Karpas-422 (cell line): ENCODE results near the gene CD180. TPM values are rescaled to one million over a fixed set of nuclear protein-coding genes. Genes with fewer than 3 reads are reported as not detected.

Source experiments
- DNase-seq: peaks from one replicate; pipeline ENCODE4 v3.0.0-alpha.2; 2015
- H2AFZ ChIP-seq: fragments of 200-600 bp; sonication (generic); 2 replicates; pipeline ENCODE4 v1.6.1; 2014; ENCODE audit warnings: antibody characterized with exemption, low read length, mixed read lengths
- H3K27ac ChIP-seq: fragments of 200-600 bp; sonication (generic); 2 replicates; pipeline ENCODE4 v1.5.1; 2014; ENCODE audit warnings: mild to moderate bottlenecking, low read length, moderate library complexity
- H3K27me3 ChIP-seq: fragments of 200-600 bp; sonication (generic); 2 replicates; pipeline ENCODE4 v1.6.1; 2014; ENCODE audit warnings: low read length, mixed read lengths
- H3K36me3 ChIP-seq: fragments of 200-600 bp; sonication (generic); 2 replicates; pipeline ENCODE4 v1.6.1; 2014; ENCODE audit warnings: low read length, mixed read lengths; ENCODE audit not compliant: insufficient read depth
- H3K4me1 ChIP-seq: fragments of 200-600 bp; sonication (generic); 2 replicates; pipeline ENCODE4 v1.6.1; 2014; ENCODE audit warnings: mild to moderate bottlenecking, low read length, mixed read lengths
- H3K4me2 ChIP-seq: fragments of 200-600 bp; sonication (generic); 2 replicates; pipeline ENCODE4 v1.6.1; 2014; ENCODE audit warnings: low read length, low read depth, mild to moderate bottlenecking; ENCODE audit not compliant: poor library complexity, severe bottlenecking
- H3K4me3 ChIP-seq: fragments of 200-600 bp; sonication (generic); 2 replicates; pipeline ENCODE4 v1.5.1; 2014; ENCODE audit warnings: mild to moderate bottlenecking, antibody characterized with exemption, low read length, mixed read lengths
- H3K79me2 ChIP-seq: fragments of 200-600 bp; sonication (generic); 2 replicates; pipeline ENCODE4 v1.6.1; 2014; ENCODE audit warnings: mild to moderate bottlenecking, low read length, mixed read lengths
- H3K9ac ChIP-seq: fragments of 200-600 bp; sonication (generic); 2 replicates; pipeline ENCODE4 v1.6.0; 2014; ENCODE audit warnings: low read length
- H3K9me2 ChIP-seq: fragments of 200-600 bp; sonication (generic), shearing (Covaris generic); replicated peaks from 2 replicates; pipeline ENCODE4 v1.6.0; 2014; ENCODE audit warnings: mild to moderate bottlenecking, low read length, moderate library complexity; ENCODE audit not compliant: insufficient read depth
- H3K9me3 ChIP-seq: fragments of 300-700, 200-600 bp; sonication (generic); 2 replicates; pipeline ENCODE4 v1.6.1; 2014; ENCODE audit warnings: low read length, mixed read lengths
- H4K20me1 ChIP-seq: fragments of 200-600 bp; sonication (generic); 2 replicates; pipeline ENCODE4 v1.6.1; 2014; ENCODE audit warnings: mild to moderate bottlenecking, antibody characterized with exemption, low read length, low read depth; ENCODE audit not compliant: insufficient read depth
- total RNA-seq: library from RNA; depleted of rRNA; stranded (reverse); fragments of >200 nt; shearing (Covaris generic); gene quantifications from 2 replicates; pipeline ENCODE4 v1.2.3, GENCODE V29; 2014; ENCODE audit warnings: low replicate concordance

The CD180 gene
- total RNA-seq, 1 experiment from 2014 or later = 90.7 TPM

DNA sequence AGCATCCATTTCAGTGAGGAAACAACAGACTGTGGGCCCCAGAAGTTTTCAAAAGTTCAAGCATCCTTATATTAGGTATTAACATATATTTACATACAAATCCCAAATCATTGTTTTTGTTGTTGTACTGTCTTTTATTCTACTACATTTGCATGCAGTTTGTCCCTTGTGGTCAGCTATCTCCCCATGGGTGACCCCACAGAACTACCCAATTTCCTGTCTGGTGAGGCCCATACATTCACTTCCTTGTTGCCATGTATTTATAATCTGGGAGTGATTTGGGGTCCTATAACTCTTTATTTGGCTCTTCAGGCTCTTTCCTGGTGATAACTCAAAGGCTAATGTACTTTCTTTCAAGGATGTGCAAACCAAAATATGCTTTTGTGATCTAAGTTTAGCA, 3.3 kb upstream of the CD180 start:
- Histone ChIP-seq H3K27ac (peak overlapping the region; percentile 95), H3K4me2 (peak overlapping the region; percentile 44), H3K4me1 (peaks cover 94% of the 10 kb centered on the region), H3K79me2 (peaks cover 32% of the 10 kb centered on the region), H3K9me2 (no peaks in the 10 kb centered on the region), H4K20me1 (no peaks in the 10 kb centered on the region), H3K36me3 (no peaks in the 10 kb centered on the region), H2AFZ (no peak overlapping the region), H3K27me3 (no peaks in the 10 kb centered on the region), H3K9ac (no peak overlapping the region), H3K4me3 (no peak overlapping the region), H3K9me3 (no peaks in the 10 kb centered on the region)
- DNase-seq = peak; percentile 49

DNA sequence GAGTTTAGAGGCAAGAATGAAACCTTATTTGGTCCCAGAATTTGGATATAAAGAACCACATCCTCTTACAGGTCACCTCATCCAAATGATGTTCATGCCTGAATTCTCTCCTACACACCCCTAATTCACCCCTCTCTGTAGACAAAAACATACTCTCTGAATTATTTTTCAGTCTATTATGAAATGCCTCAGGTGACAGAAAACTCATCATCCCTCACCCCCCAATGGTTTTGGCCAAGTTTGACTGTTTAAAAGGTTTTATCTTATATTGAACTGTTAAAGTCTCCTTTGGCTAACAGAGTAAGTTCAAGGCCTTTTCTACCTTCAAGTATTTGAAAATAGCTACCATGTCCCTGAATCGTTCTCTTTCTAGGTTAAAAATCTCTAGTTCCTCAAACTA, 2.3 kb upstream of the CD180 start:
- H3K4me1 ChIP-seq = peaks cover 94% of the 10 kb centered on the region
- peak overlapping the region; percentile 95 for H3K27ac ChIP-seq
- H3K4me3 ChIP-seq = peak overlapping the region; percentile 74; the same call in 1 of the 2 replicates
- H3K36me3 ChIP-seq = peaks cover 1% of the 10 kb centered on the region
- no peak overlapping the region for H2AFZ ChIP-seq
- H3K79me2 ChIP-seq = peaks cover 41% of the 10 kb centered on the region
- H4K20me1 ChIP-seq = no peaks in the 10 kb centered on the region
- no peaks in the 10 kb centered on the region for H3K9me2 ChIP-seq
- no peak overlapping the region for H3K9ac ChIP-seq
- DNase-seq = no peak
- H3K9me3 ChIP-seq = no peaks in the 10 kb centered on the region
- peak overlapping the region; percentile 85 for H3K4me2 ChIP-seq
- no peaks in the 10 kb centered on the region for H3K27me3 ChIP-seq

DNA sequence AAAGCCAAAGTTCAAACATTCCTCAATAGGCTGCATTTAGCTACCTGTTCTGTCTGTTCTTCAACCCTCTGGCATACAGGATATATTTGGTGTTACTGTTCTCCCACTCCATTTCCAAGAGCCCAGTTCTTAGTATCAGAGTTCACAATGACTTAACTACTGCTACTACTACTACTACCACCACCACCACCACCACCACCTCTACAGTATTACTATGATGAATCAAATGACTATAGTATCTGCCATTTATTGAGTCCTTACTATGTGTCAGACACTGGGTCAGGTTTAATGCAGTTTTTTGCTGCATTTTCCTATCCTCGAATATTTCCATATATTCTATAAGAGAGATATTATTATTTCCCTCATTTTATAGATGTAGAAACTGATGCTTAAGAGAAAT, 937 bp upstream of the CD180 start:
- Histone ChIP-seq H3K9ac (peak overlapping the region; percentile 81), H3K4me1 (peaks cover 94% of the 10 kb centered on the region), H3K4me2 (peak overlapping the region; percentile 85), H3K79me2 (peaks cover 55% of the 10 kb centered on the region), H2AFZ (no peak overlapping the region), H3K36me3 (peaks cover 15% of the 10 kb centered on the region), H3K9me3 (no peaks in the 10 kb centered on the region), H3K27ac (peak overlapping the region; percentile 95), H3K4me3 (peak overlapping the region; percentile 74), H4K20me1 (no peaks in the 10 kb centered on the region), H3K9me2 (no peaks in the 10 kb centered on the region), H3K27me3 (no peaks in the 10 kb centered on the region)
- no peak for DNase-seq

DNA sequence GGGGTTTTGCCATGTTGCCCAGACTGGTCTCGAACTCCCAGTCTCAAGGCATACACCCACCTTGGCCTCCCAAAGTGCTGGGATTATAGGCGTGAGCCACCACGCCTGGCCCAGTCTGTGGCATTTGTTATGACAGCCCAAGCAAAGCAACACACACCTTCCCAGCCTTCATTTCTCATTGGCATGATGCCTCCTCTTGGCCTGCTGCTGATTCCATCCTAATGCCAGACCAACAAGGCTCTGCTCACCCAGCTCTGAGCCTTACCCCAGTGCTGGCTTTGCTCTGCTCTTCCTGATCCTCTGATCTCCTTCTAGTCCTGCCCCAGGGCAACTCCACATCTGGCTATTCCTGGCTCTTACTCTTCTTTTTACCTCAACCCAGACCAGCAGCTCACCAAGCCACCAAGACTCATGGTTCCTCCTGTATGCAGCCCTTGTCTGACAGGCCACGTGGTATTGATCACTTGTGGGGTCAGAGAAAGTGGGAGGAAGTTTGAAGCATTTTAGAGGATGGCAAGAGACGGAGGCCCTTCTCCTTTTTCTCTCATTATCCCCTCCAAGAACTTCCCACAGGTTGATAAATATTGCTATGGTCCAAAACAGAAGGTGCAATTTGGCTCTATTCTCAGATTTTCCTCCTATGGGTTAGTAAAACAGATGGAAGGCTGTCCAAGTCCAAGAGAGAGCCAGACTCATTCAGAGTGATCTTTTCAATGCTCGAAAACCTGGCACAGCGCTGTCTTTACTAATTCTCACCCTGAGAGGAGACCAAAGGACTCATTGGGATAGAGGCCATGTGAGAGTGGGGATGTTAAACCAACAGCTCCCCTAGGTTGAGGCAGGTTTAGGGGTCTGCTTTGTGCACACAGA, 958 bp downstream of the CD180 start:
- Histone ChIP-seq H4K20me1 (no peaks in the 10 kb centered on the region), H3K9me3 (no peaks in the 10 kb centered on the region), H3K27ac (peak overlapping the region; percentile 95), H3K4me2 (peak overlapping the region; percentile 85), H3K4me1 (peaks cover 97% of the 10 kb centered on the region), H3K27me3 (no peaks in the 10 kb centered on the region), H3K9ac (peak overlapping the region; percentile 81), H3K4me3 (peak overlapping the region; percentile 74), H2AFZ (no peak overlapping the region), H3K9me2 (no peaks in the 10 kb centered on the region), H3K79me2 (peaks cover 74% of the 10 kb centered on the region), H3K36me3 (peaks cover 30% of the 10 kb centered on the region)
- peak; percentile 79 for DNase-seq

DNA sequence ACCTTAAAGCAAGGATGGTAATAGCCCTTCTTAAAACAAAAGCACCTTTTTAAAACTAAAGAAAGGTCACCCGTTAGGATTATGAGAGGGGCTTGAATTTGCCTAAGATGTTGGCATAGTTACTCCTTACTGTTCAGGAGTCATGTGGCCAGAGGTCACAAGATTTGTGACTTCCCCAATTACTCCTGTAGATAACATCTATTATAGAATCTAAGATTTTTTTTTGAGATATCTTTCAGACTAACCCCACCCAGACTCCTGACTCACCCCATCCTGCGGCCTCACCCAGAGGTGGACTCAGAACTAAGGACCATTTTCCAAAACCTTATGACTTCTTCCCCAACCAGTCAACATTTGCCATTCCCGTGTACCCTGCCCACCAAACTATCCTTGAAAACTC, 2.4 kb downstream of the CD180 start:
- H2AFZ ChIP-seq = no peak overlapping the region
- H3K9ac ChIP-seq = peak overlapping the region; percentile 81
- peaks cover 89% of the 10 kb centered on the region for H3K79me2 ChIP-seq
- H4K20me1 ChIP-seq = no peaks in the 10 kb centered on the region
- peak; percentile 73 for DNase-seq
- no peaks in the 10 kb centered on the region for H3K9me3 ChIP-seq
- peak overlapping the region; percentile 95 for H3K27ac ChIP-seq
- H3K9me2 ChIP-seq = no peaks in the 10 kb centered on the region
- peak overlapping the region; percentile 85 for H3K4me2 ChIP-seq
- peaks cover 98% of the 10 kb centered on the region for H3K4me1 ChIP-seq
- H3K36me3 ChIP-seq = peaks cover 33% of the 10 kb centered on the region
- H3K27me3 ChIP-seq = no peaks in the 10 kb centered on the region
- H3K4me3 ChIP-seq = peak overlapping the region; percentile 74

DNA sequence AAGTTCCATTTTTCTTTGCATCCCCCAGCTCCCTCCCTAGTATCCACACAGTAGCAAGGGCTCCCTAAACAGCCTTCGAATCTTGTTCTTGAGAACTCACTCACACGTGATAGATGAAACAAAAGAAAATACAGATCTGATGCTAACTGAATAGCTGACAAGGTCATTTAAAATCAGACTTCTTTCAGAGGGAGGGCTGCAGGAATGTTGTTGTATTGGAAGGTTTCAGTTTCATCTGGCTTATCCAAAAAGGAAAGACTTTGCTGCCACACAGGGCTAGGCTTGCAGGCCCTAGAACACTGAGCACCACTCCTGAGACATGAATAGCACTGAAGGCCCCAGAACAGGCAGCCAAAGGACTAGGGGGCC, 3.2 kb downstream of the CD180 start:
- peak overlapping the region; percentile 95 for H3K27ac ChIP-seq
- H2AFZ ChIP-seq = no peak overlapping the region
- no peaks in the 10 kb centered on the region for H4K20me1 ChIP-seq
- H3K27me3 ChIP-seq = no peaks in the 10 kb centered on the region
- H3K9me2 ChIP-seq = no peaks in the 10 kb centered on the region
- H3K4me3 ChIP-seq = peak overlapping the region; percentile 74
- peaks cover 96% of the 10 kb centered on the region for H3K79me2 ChIP-seq
- H3K9ac ChIP-seq = peak overlapping the region; percentile 81
- H3K4me2 ChIP-seq = peak overlapping the region; percentile 85
- no peaks in the 10 kb centered on the region for H3K9me3 ChIP-seq
- no peak for DNase-seq
- H3K4me1 ChIP-seq = peaks cover 98% of the 10 kb centered on the region
- peaks cover 35% of the 10 kb centered on the region for H3K36me3 ChIP-seq

DNA sequence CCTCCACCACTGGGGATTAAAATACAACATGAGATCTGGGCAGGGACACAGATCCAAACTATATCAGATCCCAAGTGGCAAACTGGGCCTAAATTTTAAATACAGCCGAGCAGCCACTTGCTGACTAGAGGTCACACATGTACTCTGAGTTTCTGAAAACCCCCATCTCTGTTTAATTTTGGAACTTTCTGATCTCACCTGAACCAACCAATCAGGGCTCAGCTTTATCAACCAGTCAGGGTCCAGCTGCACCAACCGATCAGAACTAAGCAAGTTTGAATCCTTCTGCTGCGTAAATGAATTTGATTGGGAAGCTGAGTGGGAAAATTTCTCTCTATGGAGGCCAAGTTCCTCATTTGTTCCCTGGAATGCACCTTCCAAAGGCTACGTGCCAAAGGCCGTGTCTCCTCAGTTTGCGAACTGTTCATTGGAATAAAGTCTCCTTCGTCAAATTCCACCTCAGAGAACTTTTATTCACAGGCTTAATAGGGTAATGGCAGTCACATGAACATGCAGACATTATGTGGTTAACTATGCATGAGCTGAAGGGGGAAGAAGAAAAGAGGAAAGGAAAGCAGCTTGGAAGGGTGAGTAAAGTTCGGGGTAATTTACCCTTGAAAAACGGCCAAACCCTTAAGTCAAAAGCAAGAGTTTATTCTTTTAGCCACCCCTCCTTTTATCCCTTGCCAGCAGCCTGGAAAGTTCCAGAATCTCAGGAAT, 3.7 kb downstream of the CD180 start:
- Histone ChIP-seq H3K27me3 (no peaks in the 10 kb centered on the region), H3K4me1 (peaks cover 98% of the 10 kb centered on the region), H3K4me2 (peak overlapping the region; percentile 85), H3K79me2 (peaks cover 97% of the 10 kb centered on the region), H3K36me3 (peaks cover 39% of the 10 kb centered on the region), H3K9me2 (no peaks in the 10 kb centered on the region), H3K27ac (peak overlapping the region; percentile 95), H3K9ac (peak overlapping the region; percentile 81), H4K20me1 (no peaks in the 10 kb centered on the region), H3K9me3 (no peaks in the 10 kb centered on the region), H2AFZ (no peak overlapping the region), H3K4me3 (peak overlapping the region; percentile 74)
- peak; percentile 81 for DNase-seq

DNA sequence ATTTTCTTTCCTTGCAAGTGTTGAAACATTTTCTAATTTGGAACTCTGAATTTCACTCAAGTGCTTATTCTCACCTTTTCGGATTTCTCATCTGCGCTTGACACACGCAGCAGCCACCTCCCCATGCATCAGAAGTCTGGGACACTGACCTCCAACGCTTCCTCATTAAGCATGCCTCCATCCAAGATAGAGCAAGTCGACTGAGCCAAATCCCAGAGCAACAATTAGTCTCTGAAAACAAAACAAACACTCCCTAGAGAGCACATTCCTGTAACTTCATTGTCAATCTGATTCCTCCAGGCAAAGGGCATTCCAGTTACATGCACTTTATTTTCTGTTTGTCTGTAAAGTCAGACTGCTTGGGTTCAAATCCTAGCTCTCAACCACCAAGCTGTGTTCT, 5.7 kb downstream of the CD180 start:
- Histone ChIP-seq H3K9me3 (no peaks in the 10 kb centered on the region), H3K9ac (peak overlapping the region; percentile 51), H3K4me3 (peak overlapping the region; percentile 43), H3K4me1 (peaks cover 97% of the 10 kb centered on the region), H4K20me1 (no peaks in the 10 kb centered on the region), H2AFZ (no peak overlapping the region), H3K79me2 (peaks cover 100% of the 10 kb centered on the region), H3K27ac (peak overlapping the region; percentile 85), H3K9me2 (no peaks in the 10 kb centered on the region), H3K36me3 (peaks cover 50% of the 10 kb centered on the region), H3K27me3 (no peaks in the 10 kb centered on the region), H3K4me2 (peak overlapping the region; percentile 67)
- no peak for DNase-seq
